Progenitor cell of endocrine pancreas (in vitro differentiated cells): Measurements from ENCODE around the gene NAGPA. TPM values are rescaled to one million over a fixed set of nuclear protein-coding genes. Genes with fewer than 3 reads are reported as not detected.

Source experiments
- DNase-seq: peaks from one replicate; pipeline ENCODE4 v3.0.0; 2021; ENCODE audit warnings: low spot score; ENCODE audit not compliant: unreplicated experiment
- H3K27ac Mint-ChIP-seq: 2 replicates; pipeline ENCODE4 v1.8.0; 2021; ENCODE audit warnings: mild to moderate bottlenecking, moderate library complexity, mixed read lengths
- H3K27me3 Mint-ChIP-seq: 2 replicates; pipeline ENCODE4 v1.8.0; 2021; ENCODE audit warnings: mixed read lengths
- H3K36me3 Mint-ChIP-seq: 2 replicates; pipeline ENCODE4 v1.8.0; 2022; ENCODE audit warnings: mixed read lengths; ENCODE audit not compliant: insufficient read depth
- H3K4me1 Mint-ChIP-seq: 2 replicates; pipeline ENCODE4 v1.8.0; 2021; ENCODE audit warnings: low read depth, mixed read lengths
- H3K4me3 Mint-ChIP-seq: 2 replicates; pipeline ENCODE4 v1.8.0; 2021; ENCODE audit warnings: low read depth, mild to moderate bottlenecking, moderate library complexity, mixed read lengths
- H3K9me3 Mint-ChIP-seq: 2 replicates; pipeline ENCODE4 v1.8.0; 2021; ENCODE audit warnings: low read depth, mixed read lengths
- total RNA-seq: library from RNA; stranded (reverse); gene quantifications from 2 replicates; pipeline ENCODE4 v1.2.1, GENCODE V29; 2021
- TF ChIP-seq, protein P1 (sequence below): fragments of 200-600 bp; sonication (generic); IDR thresholded peaks from one replicate; pipeline ENCODE4 v1.5.0; 2021; ENCODE audit warnings: antibody characterized with exemption, mild to moderate bottlenecking; ENCODE audit not compliant: unreplicated experiment

The NAGPA gene
- total RNA-seq, 1 donor from 2014 or later = 29.2 TPM

DNA sequence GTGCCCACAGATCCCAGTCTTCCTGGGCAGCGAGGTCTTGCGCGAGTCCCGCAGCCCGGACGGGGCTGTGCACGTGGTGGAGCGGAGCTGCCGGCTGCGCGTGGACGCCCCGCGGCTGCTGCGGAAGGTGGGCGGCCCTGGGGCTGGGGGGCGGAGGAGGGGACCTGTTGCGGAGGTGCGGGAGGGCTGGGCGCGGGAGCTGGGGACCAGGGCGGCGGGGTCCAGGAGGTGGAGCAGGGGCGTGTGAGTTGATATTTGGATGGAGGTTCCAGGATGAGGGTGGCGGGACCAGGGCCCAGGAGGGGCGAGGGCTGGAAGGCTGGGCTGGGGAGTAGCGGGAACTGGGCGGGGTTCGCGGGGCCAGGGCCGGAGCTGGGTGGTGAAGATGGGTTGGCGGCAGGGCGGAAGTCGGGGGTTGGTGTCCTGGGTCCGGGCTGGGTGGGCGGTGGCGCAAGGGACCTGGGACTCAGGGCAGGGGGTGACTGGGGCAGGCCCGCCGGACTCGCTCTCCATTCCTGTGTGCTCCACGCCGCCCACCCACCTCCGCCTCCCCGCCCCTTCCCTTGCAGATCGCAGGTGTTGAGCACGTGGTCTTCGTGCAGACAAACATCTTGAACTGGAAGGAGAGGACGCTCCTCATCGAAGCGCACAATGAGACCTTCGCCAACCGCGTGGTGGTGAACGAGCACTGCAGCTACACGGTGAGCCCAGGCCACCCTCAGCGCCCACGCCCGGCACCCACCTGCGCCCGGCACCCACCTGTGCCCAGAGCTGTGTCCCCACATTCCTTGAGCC is 46.0 kb downstream of the NAGPA start:
- peak; percentile 15 for DNase-seq
- Mint-ChIP-seq H3K9me3 (peaks cover 9% of the 10 kb centered on the region), H3K4me3 (no peak overlapping the region), H3K4me1 (no peaks in the 10 kb centered on the region), H3K27ac (no peak overlapping the region), H3K27me3 (peaks cover 49% of the 10 kb centered on the region), H3K36me3 (no peaks in the 10 kb centered on the region)
- TF ChIP-seq, protein P1, sequence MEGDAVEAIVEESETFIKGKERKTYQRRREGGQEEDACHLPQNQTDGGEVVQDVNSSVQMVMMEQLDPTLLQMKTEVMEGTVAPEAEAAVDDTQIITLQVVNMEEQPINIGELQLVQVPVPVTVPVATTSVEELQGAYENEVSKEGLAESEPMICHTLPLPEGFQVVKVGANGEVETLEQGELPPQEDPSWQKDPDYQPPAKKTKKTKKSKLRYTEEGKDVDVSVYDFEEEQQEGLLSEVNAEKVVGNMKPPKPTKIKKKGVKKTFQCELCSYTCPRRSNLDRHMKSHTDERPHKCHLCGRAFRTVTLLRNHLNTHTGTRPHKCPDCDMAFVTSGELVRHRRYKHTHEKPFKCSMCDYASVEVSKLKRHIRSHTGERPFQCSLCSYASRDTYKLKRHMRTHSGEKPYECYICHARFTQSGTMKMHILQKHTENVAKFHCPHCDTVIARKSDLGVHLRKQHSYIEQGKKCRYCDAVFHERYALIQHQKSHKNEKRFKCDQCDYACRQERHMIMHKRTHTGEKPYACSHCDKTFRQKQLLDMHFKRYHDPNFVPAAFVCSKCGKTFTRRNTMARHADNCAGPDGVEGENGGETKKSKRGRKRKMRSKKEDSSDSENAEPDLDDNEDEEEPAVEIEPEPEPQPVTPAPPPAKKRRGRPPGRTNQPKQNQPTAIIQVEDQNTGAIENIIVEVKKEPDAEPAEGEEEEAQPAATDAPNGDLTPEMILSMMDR = no peak

DNA sequence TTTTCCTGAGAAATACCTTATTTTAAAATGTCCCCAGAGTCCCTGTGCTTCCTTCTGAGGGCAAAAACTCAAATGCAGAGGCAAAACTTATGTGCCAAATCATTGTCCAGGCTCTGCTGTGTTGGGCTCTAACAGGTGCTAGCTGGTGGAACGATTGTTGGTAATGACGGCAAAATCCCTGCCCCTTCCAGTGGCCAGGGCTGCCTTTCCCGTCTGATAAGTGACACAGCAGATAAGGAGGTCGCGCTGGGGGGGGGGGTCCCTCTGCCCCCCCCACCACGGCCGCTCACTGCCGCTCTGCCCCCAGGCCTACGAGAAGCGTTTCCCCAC is 46.5 kb downstream of the NAGPA start:
- Mint-ChIP-seq H3K4me3 (peak overlapping the region; percentile 41), H3K36me3 (no peaks in the 10 kb centered on the region), H3K4me1 (no peaks in the 10 kb centered on the region), H3K27me3 (peaks cover 49% of the 10 kb centered on the region), H3K27ac (no peak overlapping the region), H3K9me3 (peaks cover 9% of the 10 kb centered on the region)
- TF ChIP-seq, protein P1 = no peak
- no peak for DNase-seq

DNA sequence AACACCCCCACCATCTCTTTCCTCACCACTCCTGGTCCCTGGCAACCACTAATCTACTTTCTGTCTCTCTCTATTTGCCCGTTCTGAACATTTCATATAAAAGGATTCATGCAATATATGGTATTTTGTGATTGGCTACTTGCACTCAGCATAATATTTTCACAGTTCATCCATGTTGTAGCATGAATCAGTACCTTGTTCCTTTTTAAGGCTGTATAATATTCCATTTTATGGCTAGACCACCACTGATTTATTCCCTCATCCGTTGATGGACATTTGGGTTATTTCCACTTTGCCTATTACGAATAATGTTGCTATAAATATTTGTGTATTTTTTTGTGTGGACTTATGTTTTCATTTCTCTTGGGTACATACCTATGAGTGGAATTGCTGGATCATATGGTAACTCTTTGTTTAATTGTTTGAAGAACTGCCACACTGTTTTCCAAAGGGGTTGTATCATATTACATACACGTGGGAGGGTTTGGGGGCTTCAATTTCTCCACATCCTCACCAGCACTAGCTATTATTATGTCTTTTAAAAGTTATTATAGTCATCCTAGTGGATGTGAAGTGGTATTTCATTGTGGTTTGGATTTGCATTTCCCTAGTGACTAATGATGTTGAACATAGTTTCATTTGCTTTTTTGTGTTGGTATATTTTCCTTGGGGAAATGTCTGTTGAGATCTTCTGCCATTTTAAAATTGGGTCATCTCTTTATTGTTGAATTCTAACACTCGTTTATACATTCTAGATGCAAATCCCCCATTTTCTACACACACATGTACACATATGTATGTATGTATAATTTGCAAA is 49.4 kb downstream of the NAGPA start:
- peaks cover 9% of the 10 kb centered on the region for H3K9me3 Mint-ChIP-seq
- peaks cover 56% of the 10 kb centered on the region for H3K27me3 Mint-ChIP-seq
- H3K27ac Mint-ChIP-seq = no peak overlapping the region
- no peaks in the 10 kb centered on the region for H3K4me1 Mint-ChIP-seq
- H3K36me3 Mint-ChIP-seq = no peaks in the 10 kb centered on the region
- H3K4me3 Mint-ChIP-seq = no peak overlapping the region
- TF ChIP-seq, protein P1 = no peak
- DNase-seq = no peak

DNA sequence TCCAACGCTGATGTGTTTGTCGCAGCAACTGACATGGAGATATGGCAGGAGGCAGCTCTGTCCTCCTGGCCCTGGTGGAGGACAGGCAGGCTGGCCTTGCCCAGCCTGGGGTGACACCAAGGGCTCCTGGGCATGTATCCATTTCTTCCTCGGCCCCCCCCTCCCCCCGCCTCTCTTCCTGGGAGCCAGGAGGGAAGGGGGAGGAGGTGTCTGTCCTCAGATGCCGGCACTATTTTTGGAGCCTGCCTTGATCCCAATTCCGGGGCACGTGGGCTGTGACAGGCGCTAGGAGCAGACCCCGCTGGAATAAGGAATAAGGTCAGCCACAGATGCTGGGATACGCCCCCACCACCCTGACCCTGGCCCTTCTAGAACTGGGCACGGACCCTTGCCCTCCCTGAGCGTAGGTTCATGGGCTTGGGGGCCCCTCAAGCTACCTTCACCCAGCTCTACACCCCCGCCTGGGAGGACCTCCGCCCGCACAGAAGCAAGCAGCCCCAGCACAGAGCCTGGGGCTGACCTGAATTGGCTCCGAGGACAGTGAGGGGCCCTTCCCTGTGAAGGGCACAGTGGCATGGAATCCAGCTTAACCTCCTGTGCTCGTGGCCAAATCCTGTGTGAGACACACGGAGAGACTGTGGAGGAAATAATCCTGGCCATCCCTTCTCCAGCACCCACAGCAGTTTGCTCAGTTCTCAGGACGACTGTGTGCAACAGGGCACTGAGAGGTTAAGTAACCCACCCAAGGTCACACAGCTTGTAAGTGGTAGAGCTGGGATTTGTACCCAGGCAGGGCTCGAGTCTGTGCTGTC is 51.5 kb downstream of the NAGPA start:
- no peak for DNase-seq
- H3K36me3 Mint-ChIP-seq = no peaks in the 10 kb centered on the region
- H3K27me3 Mint-ChIP-seq = peaks cover 41% of the 10 kb centered on the region
- no peak overlapping the region for H3K27ac Mint-ChIP-seq
- no peaks in the 10 kb centered on the region for H3K4me1 Mint-ChIP-seq
- no peak overlapping the region for H3K4me3 Mint-ChIP-seq
- TF ChIP-seq, protein P1 = no peak
- H3K9me3 Mint-ChIP-seq = peaks cover 9% of the 10 kb centered on the region

DNA sequence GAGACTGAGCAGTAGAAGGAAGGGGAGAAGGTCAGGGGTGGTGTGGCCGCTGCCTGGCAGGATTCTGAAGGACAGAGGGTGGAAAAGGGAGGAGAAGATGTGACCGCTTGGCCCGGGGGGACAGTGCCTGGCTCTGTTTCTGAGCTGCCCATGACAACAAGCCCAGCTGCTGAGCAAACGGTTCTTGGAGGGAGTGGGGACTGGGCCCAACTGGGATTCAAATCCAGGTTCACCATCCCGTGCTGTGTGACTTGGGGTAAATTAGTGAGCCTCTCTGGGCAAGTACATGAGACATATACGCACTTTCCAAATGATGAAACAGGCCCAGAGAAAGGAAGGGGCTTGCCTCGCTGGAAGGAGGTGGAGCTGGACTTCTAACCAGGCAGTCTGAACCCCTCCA is 52.3 kb downstream of the NAGPA start:
- H3K9me3 Mint-ChIP-seq = peaks cover 8% of the 10 kb centered on the region
- no peak overlapping the region for H3K27ac Mint-ChIP-seq
- H3K4me1 Mint-ChIP-seq = peaks cover 4% of the 10 kb centered on the region
- H3K27me3 Mint-ChIP-seq = peaks cover 34% of the 10 kb centered on the region
- DNase-seq = no peak
- no peak overlapping the region for H3K4me3 Mint-ChIP-seq
- H3K36me3 Mint-ChIP-seq = no peaks in the 10 kb centered on the region
- TF ChIP-seq, protein P1 = no peak
